Activated naive CD4-positive, alpha-beta T cell treated with anti-CD3 and anti-CD28 coated beads, Interleukin-2, amount 50 U/mL, for 16 hours (primary cell): ENCODE results near the gene SLC23A2.
"Not testable (repeated sequence)": the region's sequence is repeated elsewhere in the genome, so short reads cannot be mapped to it uniquely, and the experiment has no call there.

Experiments used
- DNase-seq: peaks from one replicate; pipeline ENCODE4 v3.0.0-alpha.2; 2020

Gene SLC23A2

GRCh38 chr20:4898282-4899244 is 102.7 kb downstream of the SLC23A2 start:
- DNase-seq, result no peak

GRCh38 chr20:4897600-4897999 is 103.7 kb downstream of the SLC23A2 start:
- DNase-seq, result no peak

GRCh38 chr20:4896971-4897497 is 104.3 kb downstream of the SLC23A2 start:
- no peak for DNase-seq

GRCh38 chr20:4896119-4896702 is 105.1 kb downstream of the SLC23A2 start:
- no peak for DNase-seq

- no peak for DNase-seq
Measured at GRCh38 chr20:4894981-4895381, 106.3 kb downstream of the SLC23A2 start.

- DNase-seq, result no peak
Measured at GRCh38 chr20:4894409-4894808, 106.9 kb downstream of the SLC23A2 start.

GRCh38 chr20:4893709-4894108 is 107.6 kb downstream of the SLC23A2 start:
- no peak for DNase-seq

GRCh38 chr20:4891997-4892396 is 109.3 kb downstream of the SLC23A2 start:
- DNase-seq, result no peak

- no peak for DNase-seq
Measured at GRCh38 chr20:4891190-4891763, 110.0 kb downstream of the SLC23A2 start.

- DNase-seq, result no peak
Measured at GRCh38 chr20:4889446-4889845, 111.9 kb downstream of the SLC23A2 start.

GRCh38 chr20:4887586-4887985 is 113.7 kb downstream of the SLC23A2 start:
- DNase-seq, result no peak

GRCh38 chr20:4886771-4887527 is 114.4 kb downstream of the SLC23A2 start:
- DNase-seq, result no peak

GRCh38 chr20:4885877-4886276 is 115.4 kb downstream of the SLC23A2 start:
- no peak for DNase-seq

GRCh38 chr20:4883546-4883945 is 117.8 kb downstream of the SLC23A2 start:
- no peak for DNase-seq

GRCh38 chr20:4883051-4883450 is 118.3 kb downstream of the SLC23A2 start:
- no peak for DNase-seq

- no peak for DNase-seq
Measured at GRCh38 chr20:4881006-4881730, 120.1 kb downstream of the SLC23A2 start.

- DNase-seq, result no peak
Measured at GRCh38 chr20:4880051-4880450, 121.3 kb downstream of the SLC23A2 start.

GRCh38 chr20:4878099-4878498 is 123.2 kb downstream of the SLC23A2 start:
- DNase-seq, result not testable (repeated sequence)

GRCh38 chr20:4876731-4877130 is 124.6 kb downstream of the SLC23A2 start:
- DNase-seq, result no peak

- no peak for DNase-seq
Measured at GRCh38 chr20:4876301-4876700, 125.0 kb downstream of the SLC23A2 start.

GRCh38 chr20:4875578-4876067 is 125.7 kb downstream of the SLC23A2 start:
- no peak for DNase-seq

- DNase-seq, result no peak
Measured at GRCh38 chr20:4873396-4873795, 127.9 kb downstream of the SLC23A2 start.
